ENCODE measurements around the gene POLR2E.

POLR2E gene

DNA sequence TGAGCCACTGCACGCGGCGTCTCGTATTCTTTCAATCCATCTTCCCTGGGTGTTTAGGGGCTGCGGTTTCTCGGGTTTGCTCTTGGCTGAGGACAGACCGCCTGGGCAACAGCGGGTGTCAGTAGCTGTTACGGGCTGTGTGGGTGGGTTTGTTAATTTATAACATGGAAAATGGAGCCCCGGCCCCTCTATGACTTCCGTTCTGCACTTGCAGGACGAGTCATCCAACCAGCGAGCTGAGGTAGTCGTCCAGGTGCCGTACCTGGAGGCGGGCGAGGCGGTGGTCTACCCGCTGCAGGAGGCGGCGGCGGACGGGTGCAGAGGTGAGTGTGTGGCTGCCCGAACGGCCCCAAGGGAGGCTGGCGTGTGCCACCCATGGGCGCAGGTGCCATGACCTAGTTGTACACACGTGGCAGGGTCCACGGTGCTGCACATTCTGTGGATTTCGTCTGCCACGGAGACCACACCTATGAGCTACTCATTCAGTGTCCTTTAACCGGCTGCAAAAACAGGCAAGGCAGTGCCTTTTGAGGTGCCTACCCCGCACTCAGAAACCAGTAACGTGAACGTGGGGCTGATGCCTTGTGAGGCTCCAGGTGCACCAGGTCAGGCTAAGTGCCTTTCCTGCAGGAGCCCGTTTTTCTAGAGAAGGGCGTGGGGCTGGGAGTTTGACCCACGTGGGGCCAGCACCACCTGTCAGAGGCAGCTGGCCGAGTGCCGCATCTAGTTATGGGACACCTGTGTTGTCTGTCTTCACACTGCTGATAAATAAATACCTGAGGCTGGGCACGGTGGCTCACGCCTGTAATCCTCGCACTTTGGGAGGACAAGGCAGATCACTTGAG is 10.9 kb downstream of the POLR2E start:
- 97 to 98% methylated on average over 38 to 42 of the region's 43 CpGs for WGBS, 2 experiments (ENCODE audit: insufficient coverage in 2 of 2)
- Histone ChIP-seq H3K36me3 (ENCODE audit: control insufficient read depth, insufficient read depth, low read length) (peaks cover 31% of the 10 kb centered on the region), H3K4me1 (ENCODE audit: control insufficient read depth, insufficient read depth, low read length, poor library complexity, severe bottlenecking) (no peaks in the 10 kb centered on the region)

DNA sequence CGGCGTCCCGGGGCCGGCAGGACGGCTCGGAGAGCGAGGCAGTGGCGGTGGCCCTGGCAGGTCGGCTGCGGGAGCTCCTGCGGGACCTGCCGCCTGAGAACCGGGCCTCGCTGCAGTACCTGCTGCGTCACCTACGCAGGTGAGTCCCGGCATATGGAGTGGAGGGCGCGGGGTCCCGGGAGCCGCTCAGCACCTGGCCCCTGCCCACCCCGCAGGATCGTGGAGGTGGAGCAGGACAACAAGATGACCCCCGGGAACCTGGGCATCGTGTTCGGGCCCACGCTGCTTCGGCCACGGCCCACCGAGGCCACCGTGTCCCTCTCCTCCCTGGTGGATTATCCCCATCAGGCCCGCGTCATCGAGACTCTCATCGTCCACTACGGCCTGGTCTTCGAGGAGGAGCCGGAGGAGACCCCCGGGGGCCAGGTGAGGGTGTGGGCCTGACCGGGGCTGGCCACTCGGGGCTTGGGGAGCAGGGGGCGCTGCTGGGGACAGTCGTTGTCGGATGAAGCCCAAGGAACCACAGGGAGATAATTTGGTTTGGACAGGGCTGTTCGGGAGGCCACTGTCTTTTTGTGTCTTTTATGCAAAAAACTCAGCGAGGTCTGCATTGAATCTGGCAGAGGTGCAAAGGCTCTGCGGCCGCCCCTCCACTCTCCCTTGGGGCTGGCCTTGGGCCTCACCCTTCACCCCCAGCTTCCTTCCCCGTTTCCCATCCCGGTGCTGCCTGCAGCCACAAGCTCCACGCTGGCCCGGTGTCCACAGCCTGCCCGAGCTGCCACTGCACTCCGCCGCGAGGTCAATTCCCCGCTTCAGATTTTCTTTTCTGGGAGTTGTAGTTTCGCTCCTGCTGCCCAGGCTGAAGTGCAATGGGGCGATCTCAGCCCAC is 12.0 kb downstream of the POLR2E start:
- no peak overlapping the region for H3K27ac ChIP-seq (ENCODE audit: low read depth, low read length, severe bottlenecking)
- no peaks in the 10 kb centered on the region for H3K9me3 ChIP-seq (ENCODE audit: control insufficient read depth, low read length)
- H3K4me1 ChIP-seq (ENCODE audit: control insufficient read depth, insufficient read depth, low read length, poor library complexity, severe bottlenecking), result no peaks in the 10 kb centered on the region
- peaks cover 20% of the 10 kb centered on the region for H3K36me3 ChIP-seq (ENCODE audit: control insufficient read depth, insufficient read depth, low read length)
- H3K4me3 ChIP-seq (ENCODE audit: extremely low read depth, insufficient read depth, low read length, poor library complexity, severe bottlenecking), result no peak overlapping the region
- 95 to 97% methylated on average over 56 to 57 of the region's 59 CpGs for WGBS, 2 experiments (ENCODE audit: insufficient coverage in 2 of 2)

More for the DNA sequence above, 10.9 kb downstream of the POLR2E start:
- no peak overlapping the region for H3K4me3 ChIP-seq (ENCODE audit: extremely low read depth, insufficient read depth, low read length, poor library complexity, severe bottlenecking)
- H3K27ac ChIP-seq (ENCODE audit: low read depth, low read length, severe bottlenecking), result no peak overlapping the region
- no peaks in the 10 kb centered on the region for H3K9me3 ChIP-seq (ENCODE audit: control insufficient read depth, low read length)

DNA sequence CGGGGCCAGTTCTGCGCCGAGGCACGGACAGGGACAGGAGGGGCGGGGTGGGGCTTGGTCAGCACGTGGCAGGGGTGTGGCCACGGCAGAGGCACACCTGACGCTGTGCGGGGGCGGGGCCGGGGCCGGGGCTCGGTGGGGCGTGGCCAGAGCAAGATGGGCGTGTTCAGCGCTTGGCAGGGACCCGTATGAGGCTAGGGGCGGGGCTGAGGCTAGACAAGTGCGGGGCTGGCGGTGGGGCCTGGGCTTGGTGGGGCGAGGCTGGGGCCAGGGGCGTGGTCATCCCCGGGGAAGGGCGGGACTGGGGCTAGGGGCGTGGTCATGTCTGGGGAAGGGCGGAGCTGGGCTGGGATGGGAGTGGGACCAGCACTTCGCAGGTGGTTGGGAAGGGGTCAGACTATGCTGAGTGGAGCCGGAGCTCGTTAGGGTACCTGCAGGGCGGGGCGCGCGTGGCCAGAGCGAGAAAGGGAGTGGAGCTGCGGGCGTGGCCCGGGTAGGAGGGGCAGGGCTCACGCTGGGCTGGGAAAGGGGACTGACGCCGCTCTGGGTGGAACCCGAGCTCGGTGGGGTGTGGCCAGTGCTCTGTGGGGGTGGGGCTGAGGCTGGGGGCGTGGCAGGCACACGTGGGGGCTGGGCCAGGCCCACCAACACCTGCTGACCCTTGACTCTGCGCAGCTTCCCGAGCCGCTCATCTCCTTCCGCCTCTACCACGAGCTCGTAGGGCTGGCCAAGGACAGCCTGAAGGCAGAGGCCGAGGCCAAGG is 12.8 kb downstream of the POLR2E start:
- no peak overlapping the region for H3K4me3 ChIP-seq (ENCODE audit: extremely low read depth, insufficient read depth, low read length, poor library complexity, severe bottlenecking)
- 59 to 69% methylated on average over 27 to 48 of the region's 51 CpGs for WGBS, 2 experiments (ENCODE audit: insufficient coverage in 2 of 2)
- no peak overlapping the region for H3K27ac ChIP-seq (ENCODE audit: low read depth, low read length, severe bottlenecking)
- H3K9me3 ChIP-seq (ENCODE audit: control insufficient read depth, low read length), result no peaks in the 10 kb centered on the region
- H3K36me3 ChIP-seq (ENCODE audit: control insufficient read depth, insufficient read depth, low read length), result peaks cover 12% of the 10 kb centered on the region
- H3K4me1 ChIP-seq (ENCODE audit: control insufficient read depth, insufficient read depth, low read length, poor library complexity, severe bottlenecking), result no peaks in the 10 kb centered on the region

DNA sequence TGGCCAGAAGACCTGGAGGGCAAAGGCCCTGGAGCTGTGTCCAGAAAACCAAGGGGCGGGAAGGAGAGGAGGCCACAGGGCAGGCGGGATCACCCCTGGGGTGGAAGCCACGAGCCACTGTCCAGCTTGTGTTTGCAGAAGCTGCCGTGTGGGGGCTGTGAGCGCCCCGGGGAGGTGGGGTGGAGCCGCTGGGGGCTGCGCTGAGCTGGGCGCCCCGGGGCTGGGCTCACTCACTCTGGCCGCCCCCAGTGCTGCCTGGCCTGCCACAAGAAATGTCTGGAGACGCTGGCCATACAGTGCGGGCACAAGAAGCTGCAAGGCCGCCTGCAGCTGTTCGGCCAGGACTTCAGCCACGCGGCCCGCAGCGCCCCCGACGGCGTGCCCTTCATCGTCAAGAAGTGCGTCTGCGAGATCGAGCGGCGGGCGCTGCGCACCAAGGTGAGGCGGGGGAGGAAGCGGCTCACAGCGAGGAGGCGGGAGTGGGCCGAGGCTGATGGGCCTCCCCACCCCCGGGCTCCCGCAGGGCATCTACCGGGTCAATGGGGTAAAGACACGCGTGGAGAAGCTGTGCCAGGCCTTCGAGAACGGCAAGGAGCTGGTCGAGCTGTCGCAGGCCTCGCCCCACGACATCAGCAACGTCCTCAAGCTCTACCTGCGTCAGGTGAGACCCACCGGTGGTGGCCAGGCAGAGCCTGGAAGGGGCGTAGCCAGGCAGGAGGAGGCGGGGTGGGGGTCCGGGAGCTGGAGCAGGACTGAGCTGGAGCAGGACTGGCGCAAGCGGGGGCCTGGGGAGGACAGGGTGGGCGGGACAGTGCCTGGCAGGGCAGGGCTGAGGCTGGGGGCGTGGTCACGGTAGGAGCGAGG is 13.6 kb downstream of the POLR2E start:
- H3K4me3 ChIP-seq (ENCODE audit: extremely low read depth, insufficient read depth, low read length, poor library complexity, severe bottlenecking), result no peak overlapping the region
- H3K4me1 ChIP-seq (ENCODE audit: control insufficient read depth, insufficient read depth, low read length, poor library complexity, severe bottlenecking), result no peaks in the 10 kb centered on the region
- H3K27ac ChIP-seq (ENCODE audit: low read depth, low read length, severe bottlenecking), result no peak overlapping the region
- no peaks in the 10 kb centered on the region for H3K9me3 ChIP-seq (ENCODE audit: control insufficient read depth, low read length)
- H3K36me3 ChIP-seq (ENCODE audit: control insufficient read depth, insufficient read depth, low read length), result peaks cover 7% of the 10 kb centered on the region
- 90 to 91% methylated on average over 52 to 58 of the region's 58 CpGs for WGBS, 2 experiments (ENCODE audit: insufficient coverage in 2 of 2)

DNA sequence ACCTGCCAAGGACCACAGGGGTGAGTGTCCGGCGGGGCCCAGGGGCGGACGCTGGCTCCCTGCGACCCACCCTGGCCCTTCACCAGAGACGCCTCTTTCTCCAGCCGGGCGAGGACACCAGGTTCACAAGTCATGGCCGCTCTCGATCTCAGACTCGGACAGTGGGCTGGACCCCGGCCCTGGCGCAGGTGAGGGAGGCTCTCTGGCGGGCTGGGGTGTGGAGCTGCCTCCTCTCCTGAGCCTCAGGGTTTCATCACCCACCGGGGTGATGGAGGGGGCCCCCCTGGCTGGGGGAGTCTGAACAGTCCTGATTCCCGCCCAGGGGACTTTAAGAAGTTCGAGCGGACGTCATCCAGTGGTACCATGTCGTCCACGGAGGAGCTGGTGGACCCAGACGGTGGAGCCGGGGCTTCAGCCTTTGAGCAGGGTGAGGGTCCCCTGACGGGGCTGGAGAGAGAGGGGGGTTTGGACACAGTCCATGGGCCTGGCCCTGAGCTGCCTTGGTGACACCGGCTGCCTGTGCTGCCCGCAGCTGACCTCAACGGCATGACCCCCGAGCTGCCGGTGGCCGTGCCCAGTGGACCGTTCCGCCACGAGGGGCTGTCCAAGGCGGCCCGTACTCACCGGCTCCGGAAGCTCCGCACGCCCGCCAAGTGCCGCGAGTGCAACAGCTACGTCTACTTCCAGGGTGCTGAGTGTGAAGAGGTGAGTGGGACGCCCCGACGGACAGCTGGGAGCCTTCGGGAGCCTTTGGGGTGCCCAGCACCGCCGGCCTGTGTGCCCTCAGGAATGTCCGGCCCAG is 14.6 kb downstream of the POLR2E start:
- no peak overlapping the region for H3K4me3 ChIP-seq (ENCODE audit: extremely low read depth, insufficient read depth, low read length, poor library complexity, severe bottlenecking)
- WGBS, 2 experiments (ENCODE audit: insufficient coverage in 2 of 2), result 95% methylated on average over 42 to 45 of the region's 50 CpGs
- no peaks in the 10 kb centered on the region for H3K36me3 ChIP-seq (ENCODE audit: control insufficient read depth, insufficient read depth, low read length)
- peaks cover 3% of the 10 kb centered on the region for H3K9me3 ChIP-seq (ENCODE audit: control insufficient read depth, low read length)
- no peak overlapping the region for H3K27ac ChIP-seq (ENCODE audit: low read depth, low read length, severe bottlenecking)
- H3K4me1 ChIP-seq (ENCODE audit: control insufficient read depth, insufficient read depth, low read length, poor library complexity, severe bottlenecking), result no peaks in the 10 kb centered on the region

DNA sequence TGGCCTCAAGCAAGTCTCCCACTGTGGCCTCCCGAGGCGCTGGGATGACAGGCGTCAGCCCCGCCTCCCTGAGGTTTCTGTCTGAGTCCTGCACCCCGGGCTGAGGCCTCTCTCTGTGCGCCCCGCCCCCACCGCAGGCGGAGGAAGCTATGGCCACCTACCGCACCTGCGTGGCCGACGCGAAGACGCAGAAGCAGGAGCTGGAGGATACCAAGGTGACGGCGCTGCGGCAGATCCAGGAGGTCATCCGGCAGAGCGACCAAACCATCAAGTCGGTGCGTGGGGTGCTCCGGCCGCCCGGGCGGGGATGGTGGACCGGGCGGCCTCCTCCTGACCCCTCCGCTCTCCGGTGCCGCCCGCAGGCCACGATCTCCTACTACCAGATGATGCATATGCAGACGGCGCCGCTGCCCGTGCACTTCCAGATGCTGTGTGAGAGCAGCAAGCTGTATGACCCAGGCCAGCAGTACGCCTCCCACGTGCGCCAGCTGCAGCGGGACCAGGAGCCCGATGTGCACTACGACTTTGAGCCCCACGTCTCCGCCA is 15.5 kb downstream of the POLR2E start:
- Histone ChIP-seq H3K27ac (ENCODE audit: low read depth, low read length, severe bottlenecking) (no peak overlapping the region), H3K4me1 (ENCODE audit: control insufficient read depth, insufficient read depth, low read length, poor library complexity, severe bottlenecking) (no peaks in the 10 kb centered on the region), H3K4me3 (ENCODE audit: extremely low read depth, insufficient read depth, low read length, poor library complexity, severe bottlenecking) (no peak overlapping the region), H3K9me3 (ENCODE audit: control insufficient read depth, low read length) (peaks cover 3% of the 10 kb centered on the region), H3K36me3 (ENCODE audit: control insufficient read depth, insufficient read depth, low read length) (no peaks in the 10 kb centered on the region)
- WGBS, 2 experiments (ENCODE audit: insufficient coverage in 2 of 2), result 93% methylated on average over 45 of the region's 45 CpGs

DNA sequence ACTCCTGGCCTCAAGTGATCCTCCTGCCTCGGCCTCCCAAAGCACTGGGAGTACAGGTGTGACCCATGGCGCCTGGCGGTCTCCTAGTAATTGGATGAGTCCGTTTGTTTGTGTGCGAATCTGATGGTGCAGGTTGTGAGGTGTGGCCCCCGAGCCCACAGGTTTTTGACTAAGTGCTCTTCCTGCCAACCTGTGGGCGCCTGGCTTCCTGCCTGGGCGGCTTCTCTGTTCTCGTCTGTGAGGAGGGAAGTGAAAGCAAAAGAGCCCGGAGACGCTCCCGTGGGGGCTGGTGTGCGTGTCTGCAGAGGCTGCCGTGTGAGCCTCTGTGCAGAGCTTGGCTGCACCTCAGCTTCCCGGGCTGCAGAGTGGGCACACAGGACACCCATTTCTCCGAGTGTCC is 18.2 kb downstream of the POLR2E start:
- H3K36me3 ChIP-seq (ENCODE audit: control insufficient read depth, insufficient read depth, low read length), result no peaks in the 10 kb centered on the region
- H3K4me3 ChIP-seq (ENCODE audit: extremely low read depth, insufficient read depth, low read length, poor library complexity, severe bottlenecking), result no peak overlapping the region
- no peak overlapping the region for H3K27ac ChIP-seq (ENCODE audit: low read depth, low read length, severe bottlenecking)
- WGBS, 2 experiments (ENCODE audit: insufficient coverage in 2 of 2), result 93 to 96% methylated on average over 11 to 16 of the region's 16 CpGs
- no peaks in the 10 kb centered on the region for H3K4me1 ChIP-seq (ENCODE audit: control insufficient read depth, insufficient read depth, low read length, poor library complexity, severe bottlenecking)
- peaks cover 3% of the 10 kb centered on the region for H3K9me3 ChIP-seq (ENCODE audit: control insufficient read depth, low read length)

DNA sequence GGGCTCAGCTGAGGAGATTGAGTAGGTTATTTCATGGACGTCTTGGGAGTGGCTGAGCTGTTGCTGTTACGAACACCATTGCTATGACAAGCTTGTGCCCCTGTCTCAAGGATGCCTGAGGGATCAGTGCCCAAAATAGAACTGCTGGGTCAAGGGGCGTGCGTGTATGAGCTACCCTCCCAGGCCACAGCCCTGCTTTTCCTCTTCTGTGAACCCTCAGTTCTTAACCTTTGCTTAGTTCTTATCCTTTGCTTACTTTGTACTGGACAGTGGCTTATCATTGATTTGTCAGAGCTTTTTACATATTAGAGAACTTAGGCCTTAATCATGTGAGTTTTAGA is 19.2 kb downstream of the POLR2E start:
- Histone ChIP-seq H3K4me3 (ENCODE audit: extremely low read depth, insufficient read depth, low read length, poor library complexity, severe bottlenecking) (no peak overlapping the region), H3K36me3 (ENCODE audit: control insufficient read depth, insufficient read depth, low read length) (no peaks in the 10 kb centered on the region), H3K4me1 (ENCODE audit: control insufficient read depth, insufficient read depth, low read length, poor library complexity, severe bottlenecking) (no peaks in the 10 kb centered on the region), H3K9me3 (ENCODE audit: control insufficient read depth, low read length) (peaks cover 3% of the 10 kb centered on the region), H3K27ac (ENCODE audit: low read depth, low read length, severe bottlenecking) (no peak overlapping the region)
- 93 to 98% methylated on average over 4 of the region's 4 CpGs for WGBS, 2 experiments (ENCODE audit: insufficient coverage in 2 of 2)

DNA sequence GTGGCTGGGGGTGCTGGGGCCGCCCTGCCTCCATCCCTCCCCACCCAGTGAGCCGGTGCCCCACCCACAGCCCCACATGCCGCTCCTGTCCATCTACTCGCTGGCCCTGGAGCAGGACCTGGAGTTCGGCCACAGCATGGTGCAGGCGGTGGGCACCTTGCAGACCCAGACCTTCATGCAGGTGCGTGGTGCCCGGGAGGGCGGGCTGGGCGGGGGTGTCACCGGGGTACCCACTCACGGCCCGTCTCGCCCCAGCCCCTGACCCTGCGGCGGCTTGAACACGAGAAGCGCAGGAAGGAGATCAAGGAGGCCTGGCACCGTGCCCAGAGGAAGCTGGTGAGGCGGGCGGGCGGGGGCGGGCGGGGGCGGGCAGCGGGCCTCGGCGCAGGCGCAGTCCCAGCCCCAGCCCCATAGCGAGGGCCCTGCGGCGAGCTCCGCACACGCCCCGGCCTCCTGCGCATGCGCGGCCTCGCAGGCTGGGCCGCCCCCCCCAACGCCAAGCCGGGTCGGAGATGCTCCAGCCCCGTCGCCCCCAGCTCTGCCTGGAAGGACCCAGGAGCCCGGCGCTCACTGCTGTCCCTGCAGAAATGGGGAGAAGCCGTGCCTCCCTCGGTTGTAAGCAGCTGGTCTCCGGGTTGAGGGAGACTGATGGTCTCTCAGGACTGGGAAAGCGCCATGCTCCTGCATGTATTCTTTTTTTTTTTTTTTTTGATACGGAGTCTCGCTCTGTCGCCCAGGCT is 20.5 kb downstream of the POLR2E start:
- WGBS, 2 experiments (ENCODE audit: insufficient coverage in 2 of 2), result 93 to 97% methylated on average over 46 to 48 of the region's 54 CpGs
- H3K4me3 ChIP-seq (ENCODE audit: extremely low read depth, insufficient read depth, low read length, poor library complexity, severe bottlenecking), result no peak overlapping the region
- no peaks in the 10 kb centered on the region for H3K36me3 ChIP-seq (ENCODE audit: control insufficient read depth, insufficient read depth, low read length)
- H3K9me3 ChIP-seq (ENCODE audit: control insufficient read depth, low read length), result peaks cover 3% of the 10 kb centered on the region
- H3K4me1 ChIP-seq (ENCODE audit: control insufficient read depth, insufficient read depth, low read length, poor library complexity, severe bottlenecking), result no peaks in the 10 kb centered on the region
- no peak overlapping the region for H3K27ac ChIP-seq (ENCODE audit: low read depth, low read length, severe bottlenecking)

Measured in mesodermal cell (in vitro differentiated cells).